Measurements from ENCODE around the gene ATP10A. TPM values are rescaled to one million over a fixed set of nuclear protein-coding genes. Genes with fewer than 3 reads are reported as not detected.

The ATP10A gene
- total and polyA plus RNA-seq, 2 of the 8 experiments (the other 6 are each of a cell fraction or from before 2014, with no cell fraction given), result 2.0 to 2.8 TPM

GRCh38 chr15:25677719-25678499 lies 185.2 kb downstream of the ATP10A start:
- no peak overlapping the region for H2BK120ac ChIP-seq (replicated peaks; ENCODE audit: low read depth, low read length)
- H2BK12ac ChIP-seq (ENCODE audit: low read depth, low read length), result 0 out of 2 replicates have a peak overlapping the region, but pooled peaks have one; percentile 20
- H2BK15ac ChIP-seq (ENCODE audit: low read length), result peak overlapping the region; percentile 36; the same call in 1 of the 2 replicates
- H3K4me2 ChIP-seq (ENCODE audit: insufficient read depth in 1 of 2, low read depth in 2 of 2, low read length in 2 of 2), result no peak overlapping the region
- no peak overlapping the region for H3K4ac ChIP-seq (replicated peaks; ENCODE audit: insufficient read length, low read depth, low read length)
- 67% methylated on average over 9 of the region's 9 CpGs; no CpG with 5 or more reads in 1 of the 2 experiments for WGBS, 2 experiments (ENCODE audit: extremely low coverage in 1 of 2, insufficient coverage in 1 of 2, insufficient read length in 1 of 2, insufficient replicate concordance in 2 of 2, low coverage in 1 of 2, low lambda C conversion rate in 2 of 2, missing lambda C conversion rate in 1 of 2)
- H4K8ac ChIP-seq (ENCODE audit: extremely low read depth, insufficient read depth, low read length), result no peak overlapping the region; the same call in 1 of the 2 replicates
- no peak overlapping the region for H4K5ac ChIP-seq (ENCODE audit: insufficient read length, low read depth, low read length)
- no peaks in the 10 kb centered on the region for H3K23me2 ChIP-seq (ENCODE audit: low read depth, low read length)
- H4K20me1 ChIP-seq (replicated peaks in 1 of 2; ENCODE audit: control insufficient read depth in 1 of 2, insufficient read depth in 2 of 2, low read length in 2 of 2), result no peaks in the 10 kb centered on the region
- H3K27ac ChIP-seq (ENCODE audit: low read depth, low read length), result no peak overlapping the region
- H2BK5ac ChIP-seq (ENCODE audit: low read depth, low read length), result no peak overlapping the region
- no peaks in the 10 kb centered on the region for H3K9me3 ChIP-seq (ENCODE audit: insufficient read depth in 2 of 2, low read depth in 1 of 2, low read length in 1 of 2)
- no peak overlapping the region for H2AK5ac ChIP-seq (ENCODE audit: low read depth, low read length)
- no peak overlapping the region for H3K14ac ChIP-seq (ENCODE audit: insufficient read length)
- CTCF ChIA-PET (ENCODE audit: partially characterized antibody), result interaction anchor here (1.1 kb wide), 1 partner anchor 11 kb away, joined by 3 read pairs; no protein-coding TSS in a partner anchor
- no peak overlapping the region for H3K9ac ChIP-seq (replicated peaks in 1 of 4; ENCODE audit: extremely low read depth in 1 of 4, low read depth in 3 of 4, low read length in 3 of 4)
- TF ChIP-seq, protein P1, sequence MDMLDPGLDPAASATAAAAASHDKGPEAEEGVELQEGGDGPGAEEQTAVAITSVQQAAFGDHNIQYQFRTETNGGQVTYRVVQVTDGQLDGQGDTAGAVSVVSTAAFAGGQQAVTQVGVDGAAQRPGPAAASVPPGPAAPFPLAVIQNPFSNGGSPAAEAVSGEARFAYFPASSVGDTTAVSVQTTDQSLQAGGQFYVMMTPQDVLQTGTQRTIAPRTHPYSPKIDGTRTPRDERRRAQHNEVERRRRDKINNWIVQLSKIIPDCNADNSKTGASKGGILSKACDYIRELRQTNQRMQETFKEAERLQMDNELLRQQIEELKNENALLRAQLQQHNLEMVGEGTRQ (IDR thresholded peaks at IDR 0.05; ENCODE audit: low read length), result no peak
- TF ChIP-seq CEBPB (IDR thresholded peaks at IDR 0.05; ENCODE audit: low read depth, low read length), result no peak
- TF ChIP-seq SIN3A (conservative IDR thresholded peaks at IDR 0.05 in 1 of 2, IDR thresholded peaks at IDR 0.05 in 1 of 2; ENCODE audit: low read depth in 1 of 2, low read length in 2 of 2), result no peak
- TF ChIP-seq CBX8 (IDR thresholded peaks at IDR 0.05; ENCODE audit: borderline replicate concordance, low read depth, low read length), result no peak
- no peak for TF ChIP-seq POLR2AphosphoS5 (IDR thresholded peaks at IDR 0.05; ENCODE audit: low read depth, low read length)
- TF ChIP-seq KDM5A (IDR thresholded peaks at IDR 0.05; ENCODE audit: low read length), result no peak
- H3K18ac ChIP-seq (ENCODE audit: extremely low read depth, low read length), result 0 out of 2 replicates have a peak overlapping the region, but pooled peaks have one; percentile 0
- FAIRE-seq (no peak), DNase-seq (ENCODE audit: low read depth in 1 of 2, low spot score in 2 of 2) (no peak)
- H2BK20ac ChIP-seq (ENCODE audit: low read length), result peak overlapping the region; percentile 48; the same call in 1 of the 2 replicates
- no peak overlapping the region for H3K4me3 ChIP-seq (ENCODE audit: extremely low read depth in 1 of 4, insufficient read depth in 2 of 4, low read depth in 3 of 4, low read length in 4 of 4)
- no peak overlapping the region for H3K23ac ChIP-seq (ENCODE audit: insufficient read length)
- H3K79me1 ChIP-seq (ENCODE audit: low read depth, low read length), result no peaks in the 10 kb centered on the region
- POLR2A ChIA-PET (ENCODE audit: partially characterized antibody), result no interaction called here
- no peak overlapping the region for H2AFZ ChIP-seq (ENCODE audit: low read length)
- H3K4me1 ChIP-seq (replicated peaks in 1 of 4; ENCODE audit: control insufficient read depth in 3 of 4, insufficient read depth in 4 of 4, low read length in 3 of 4), result peaks cover 0 to 7% (median 3%) of the 10 kb centered on the region in 4 experiments; a peak in 3 of 7 replicates
- no peaks in the 10 kb centered on the region for H3K27me3 ChIP-seq (replicated peaks in 1 of 4; ENCODE audit: control insufficient read depth in 3 of 4, extremely low read depth in 1 of 4, insufficient read depth in 3 of 4, low read length in 3 of 4)
- no peak overlapping the region for H3K56ac ChIP-seq (replicated peaks; ENCODE audit: insufficient read length, low read depth, low read length)
- no peak overlapping the region for H4K91ac ChIP-seq (replicated peaks; ENCODE audit: insufficient read length, low read length)
- no peaks in the 10 kb centered on the region for H3K36me3 ChIP-seq (ENCODE audit: control insufficient read depth in 2 of 4, insufficient read depth in 4 of 4, low read length in 3 of 4)
- no peaks in the 10 kb centered on the region for H3K79me2 ChIP-seq (ENCODE audit: control insufficient read depth in 1 of 2, insufficient read depth in 2 of 2, low read length in 2 of 2)

Measured in H1 (cell line).